ENCODE data around the gene CRYBB1. TPM values are rescaled to one million over a fixed set of nuclear protein-coding genes. Genes with fewer than 3 reads are reported as not detected.

CRYBB1 gene
- total RNA-seq, 4 donors from 2014 or later: 0.40 TPM; not detected in 3

DNA sequence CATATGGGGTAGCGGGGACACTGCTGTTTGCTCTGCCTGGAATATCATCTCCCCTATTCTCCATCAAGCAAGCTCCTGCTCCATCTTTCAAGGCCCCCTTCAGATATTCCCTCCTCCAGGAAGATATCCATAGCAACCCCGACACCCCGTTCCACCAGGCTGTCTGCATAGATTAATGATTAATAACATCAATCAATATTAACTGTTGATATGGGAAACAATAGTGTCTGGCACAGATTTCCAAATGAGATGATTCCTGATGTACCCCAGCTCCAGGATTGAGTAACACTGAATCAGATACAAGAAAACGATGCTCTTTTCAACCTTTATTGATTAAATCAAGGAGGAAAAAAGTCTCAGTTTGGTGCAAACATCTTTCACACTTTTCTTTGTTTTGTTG, 20.3 kb downstream of the CRYBB1 start:
- no peak overlapping the region for H3K4me3 ChIP-seq
- H3K4me1 ChIP-seq: no peaks in the 10 kb centered on the region
- H3K9me3 ChIP-seq: no peaks in the 10 kb centered on the region
- no peak for ATAC-seq
- peaks cover 37% of the 10 kb centered on the region for H3K27me3 ChIP-seq
- H3K36me3 ChIP-seq: no peaks in the 10 kb centered on the region
- no peak overlapping the region for H3K27ac ChIP-seq
- 68 to 86% methylated on average over 3 to 4 of the region's 4 CpGs for WGBS, 2 donors (ENCODE audit: low coverage in 1 of 2)
- TF ChIP-seq POLR2A (IDR thresholded peaks at IDR 0.05) (no peak), POLR2AphosphoS5 (IDR thresholded peaks at IDR 0.05) (no peak), EP300 (IDR thresholded peaks at IDR 0.05) (no peak)
- TF ChIP-seq, protein P1, sequence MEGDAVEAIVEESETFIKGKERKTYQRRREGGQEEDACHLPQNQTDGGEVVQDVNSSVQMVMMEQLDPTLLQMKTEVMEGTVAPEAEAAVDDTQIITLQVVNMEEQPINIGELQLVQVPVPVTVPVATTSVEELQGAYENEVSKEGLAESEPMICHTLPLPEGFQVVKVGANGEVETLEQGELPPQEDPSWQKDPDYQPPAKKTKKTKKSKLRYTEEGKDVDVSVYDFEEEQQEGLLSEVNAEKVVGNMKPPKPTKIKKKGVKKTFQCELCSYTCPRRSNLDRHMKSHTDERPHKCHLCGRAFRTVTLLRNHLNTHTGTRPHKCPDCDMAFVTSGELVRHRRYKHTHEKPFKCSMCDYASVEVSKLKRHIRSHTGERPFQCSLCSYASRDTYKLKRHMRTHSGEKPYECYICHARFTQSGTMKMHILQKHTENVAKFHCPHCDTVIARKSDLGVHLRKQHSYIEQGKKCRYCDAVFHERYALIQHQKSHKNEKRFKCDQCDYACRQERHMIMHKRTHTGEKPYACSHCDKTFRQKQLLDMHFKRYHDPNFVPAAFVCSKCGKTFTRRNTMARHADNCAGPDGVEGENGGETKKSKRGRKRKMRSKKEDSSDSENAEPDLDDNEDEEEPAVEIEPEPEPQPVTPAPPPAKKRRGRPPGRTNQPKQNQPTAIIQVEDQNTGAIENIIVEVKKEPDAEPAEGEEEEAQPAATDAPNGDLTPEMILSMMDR (IDR thresholded peaks at IDR 0.05): no peak

DNA sequence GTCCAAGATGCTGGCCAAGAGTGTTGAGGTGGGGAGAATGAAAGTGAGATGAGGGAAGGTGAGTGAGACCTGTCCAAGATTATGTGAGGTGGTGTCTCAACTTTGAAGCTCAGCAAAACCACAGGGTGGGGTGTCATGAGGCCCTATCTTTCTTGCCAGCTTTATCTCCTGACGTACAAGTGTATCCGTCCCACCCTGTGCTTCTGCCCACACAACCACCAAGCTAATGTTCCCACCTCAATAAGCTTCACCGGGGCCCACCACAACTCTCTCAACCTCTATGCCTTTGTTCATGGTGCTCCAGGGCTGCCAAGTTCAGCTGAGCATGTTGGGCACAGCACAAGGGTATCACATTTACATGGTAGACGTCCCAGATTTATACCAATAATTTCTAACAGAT, 20.8 kb downstream of the CRYBB1 start:
- H3K4me1 ChIP-seq: no peaks in the 10 kb centered on the region
- 65 to 77% methylated on average over 2 to 3 of the region's 4 CpGs for WGBS, 2 donors (ENCODE audit: low coverage in 1 of 2)
- H3K27me3 ChIP-seq: peaks cover 37% of the 10 kb centered on the region
- TF ChIP-seq POLR2A (IDR thresholded peaks at IDR 0.05): no peak
- no peak for TF ChIP-seq EP300 (IDR thresholded peaks at IDR 0.05)
- no peak for TF ChIP-seq POLR2AphosphoS5 (IDR thresholded peaks at IDR 0.05)
- TF ChIP-seq, protein P1 (IDR thresholded peaks at IDR 0.05): no peak
- H3K36me3 ChIP-seq: no peaks in the 10 kb centered on the region
- H3K27ac ChIP-seq: no peak overlapping the region
- no peak for ATAC-seq
- no peak overlapping the region for H3K4me3 ChIP-seq
- H3K9me3 ChIP-seq: no peaks in the 10 kb centered on the region

DNA sequence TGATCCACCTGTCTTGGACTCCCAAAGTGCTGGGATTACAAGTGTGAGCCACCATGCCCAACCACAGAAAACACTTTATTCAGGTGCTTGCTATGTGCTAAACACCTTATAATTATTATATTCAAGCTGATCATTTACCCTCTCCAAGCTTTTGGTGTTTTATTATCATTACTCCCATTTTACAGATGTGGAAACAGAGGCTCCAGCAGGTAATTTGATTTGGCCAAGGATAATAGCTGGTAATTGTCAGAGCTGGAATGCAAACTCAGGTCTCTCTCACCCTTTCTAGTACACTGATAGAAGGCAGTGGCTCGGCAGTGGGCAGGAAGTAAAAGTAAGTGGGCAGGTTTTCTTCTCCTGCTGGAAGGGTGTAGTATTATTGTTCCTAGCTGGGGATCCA, 24.1 kb downstream of the CRYBB1 start:
- Histone ChIP-seq H3K9me3 (no peaks in the 10 kb centered on the region), H3K27ac (no peak overlapping the region), H3K4me3 (no peak overlapping the region), H3K36me3 (no peaks in the 10 kb centered on the region), H3K4me1 (peaks cover 0 to 16% (median 3%) of the 10 kb centered on the region in 3 donors), H3K27me3 (peaks cover 22% of the 10 kb centered on the region)
- 44% methylated on average over 1 of the region's 1 CpG; no CpG with 5 or more reads in 1 of the 2 donors for WGBS, 2 donors (ENCODE audit: low coverage in 1 of 2)
- TF ChIP-seq, protein P1 (IDR thresholded peaks at IDR 0.05): no peak
- no peak for ATAC-seq

GRCh38 chr22:26592421-26592891, 25.4 kb downstream of the CRYBB1 start:
- H3K9me3 ChIP-seq: no peaks in the 10 kb centered on the region
- no peak overlapping the region for H3K27ac ChIP-seq
- no peak for ATAC-seq
- H3K4me3 ChIP-seq: no peak overlapping the region
- H3K36me3 ChIP-seq: no peaks in the 10 kb centered on the region
- 69 to 88% methylated on average over 4 of the region's 4 CpGs for WGBS, 2 donors (ENCODE audit: low coverage in 1 of 2)
- TF ChIP-seq POLR2A (IDR thresholded peaks at IDR 0.05) (no peak), POLR2AphosphoS5 (IDR thresholded peaks at IDR 0.05) (no peak), EP300 (IDR thresholded peaks at IDR 0.05) (no peak)
- TF ChIP-seq, protein P1 (IDR thresholded peaks at IDR 0.05): no peak
- H3K27me3 ChIP-seq: peaks cover 10% of the 10 kb centered on the region
- H3K4me1 ChIP-seq: peaks cover 0 to 18% (median 3%) of the 10 kb centered on the region in 3 donors

GRCh38 chr22:26589845-26590736, 27.7 kb downstream of the CRYBB1 start, which contains the start of gene TPST2:
Gene TPST2 (minus strand): TSS chr22:26590132. CDS start chr22:26541630, 48,502 bp downstream.
- Histone ChIP-seq H3K4me3 (peak within 1 kb of the TSS; percentile 52 to 90), H3K27ac (peak within 1 kb of the TSS; percentile 7 to 89 (median 85)), H3K27me3 (peaks cover 4% of the 10 kb centered on the region), H3K4me1 (peaks cover 0 to 33% (median 3%) of the 10 kb centered on the region in 3 donors), H3K36me3 (no peaks in the 10 kb centered on the region), H3K9me3 (no peaks in the 10 kb centered on the region)
- peak; percentile 95 for ATAC-seq
- 7 to 13% methylated on average over 6 of the region's 72 CpGs for WGBS, 2 donors (ENCODE audit: low coverage in 1 of 2)
- TF ChIP-seq, protein P1 (IDR thresholded peaks at IDR 0.05): no peak
- TF ChIP-seq POLR2AphosphoS5 (IDR thresholded peaks at IDR 0.05): peak; percentile 52
- TF ChIP-seq EP300 (IDR thresholded peaks at IDR 0.05): no peak
- peak; percentile 51 to 70 for TF ChIP-seq POLR2A (IDR thresholded peaks at IDR 0.05)
